WTC11 (cell line): Measurements from ENCODE around the gene ZNF646. TPM values are rescaled to one million over a fixed set of nuclear protein-coding genes. Genes with fewer than 3 reads are reported as not detected.

Experiments
- CREM ChIP-seq: sonication (generic); formaldehyde crosslinking; IDR thresholded peaks from 2 replicates; pipeline ENCODE4 v1.8.1; 2022; ENCODE audit warnings: mild to moderate bottlenecking, missing genetic modification reagents, moderate library complexity
- ELF4 ChIP-seq: sonication (generic); formaldehyde crosslinking; IDR thresholded peaks from 2 replicates; pipeline ENCODE4 v1.8.1; 2022; ENCODE audit warnings: low read depth, mild to moderate bottlenecking, moderate library complexity, missing genetic modification reagents
- EMX1 ChIP-seq: fragments of 250-450 bp; sonication (Bioruptor Pico); IDR thresholded peaks from 2 replicates; pipeline ENCODE4 v1.8.0; 2021; ENCODE audit warnings: mild to moderate bottlenecking
- GABPB1 ChIP-seq: sonication (generic); formaldehyde crosslinking; IDR thresholded peaks from 2 replicates; pipeline ENCODE4 v1.8.1; 2023; ENCODE audit warnings: mild to moderate bottlenecking, missing genetic modification reagents
- GRHL2 ChIP-seq: fragments of 250-450 bp; sonication (Bioruptor Pico); IDR thresholded peaks from 2 replicates; pipeline ENCODE4 v1.8.0; 2022; ENCODE audit warnings: mild to moderate bottlenecking, moderate library complexity; ENCODE audit not compliant: insufficient replicate concordance, severe bottlenecking
- GTF2I ChIP-seq: fragments of 250-450 bp; sonication (Bioruptor Pico); conservative IDR thresholded peaks from 2 replicates; pipeline ENCODE4 v1.4.0; 2021; ENCODE audit warnings: mild to moderate bottlenecking
- IRF2 ChIP-seq: sonication (generic); formaldehyde crosslinking; IDR thresholded peaks from 2 replicates; pipeline ENCODE4 v1.8.0; 2022; ENCODE audit warnings: low read depth, missing genetic modification reagents, borderline replicate concordance
- NR1H2 ChIP-seq: sonication (generic); formaldehyde crosslinking; IDR thresholded peaks from 2 replicates; pipeline ENCODE4 v1.9.0; 2021; ENCODE audit warnings: mild to moderate bottlenecking, moderate library complexity, missing genetic modification reagents
- PRRX2 ChIP-seq: fragments of 250-450 bp; sonication (Bioruptor Pico); IDR thresholded peaks from 2 replicates; pipeline ENCODE4 v1.8.0; 2021; ENCODE audit warnings: mild to moderate bottlenecking
- RELA ChIP-seq: sonication (generic); formaldehyde crosslinking; IDR thresholded peaks from 2 replicates; pipeline ENCODE4 v1.8.1; 2022; ENCODE audit warnings: missing genetic modification reagents, mild to moderate bottlenecking, borderline replicate concordance
- RORB ChIP-seq: fragments of 250-450 bp; sonication (Bioruptor Pico); IDR thresholded peaks from 2 replicates; pipeline ENCODE4 v1.9.0; 2021; ENCODE audit warnings: mild to moderate bottlenecking
- SMAD3 ChIP-seq: sonication (generic); formaldehyde crosslinking; IDR thresholded peaks from 2 replicates; pipeline ENCODE4 v1.8.0; 2022; ENCODE audit warnings: missing genetic modification reagents, mild to moderate bottlenecking, borderline replicate concordance
- SOX15 ChIP-seq: fragments of 250-450 bp; sonication (Bioruptor Pico); IDR thresholded peaks from 2 replicates; pipeline ENCODE4 v1.9.0; 2021; ENCODE audit warnings: mild to moderate bottlenecking
- TP53 ChIP-seq: sonication (generic); formaldehyde crosslinking; IDR thresholded peaks from 2 replicates; pipeline ENCODE4 v1.8.1; 2023; ENCODE audit warnings: mild to moderate bottlenecking, missing genetic modification reagents
- ZNF121 ChIP-seq: sonication (generic); formaldehyde crosslinking; IDR thresholded peaks from 2 replicates; pipeline ENCODE4 v1.8.0; 2023; ENCODE audit warnings: missing genetic modification reagents
- total RNA-seq: library from RNA; stranded (reverse); gene quantifications from 3 replicates; pipeline ENCODE4 v1.2.3, GENCODE V29; 2021
- TF ChIP-seq, protein P1 (sequence below): fragments of 200-600 bp; IDR thresholded peaks from 2 replicates; pipeline ENCODE4 v1.8.0; 2022; ENCODE audit warnings: antibody characterized with exemption
- TF ChIP-seq, protein P2 (sequence below): fragments of 250-450 bp; sonication (Bioruptor Pico); conservative IDR thresholded peaks from 2 replicates; pipeline ENCODE4 v1.9.0; 2021; ENCODE audit warnings: mild to moderate bottlenecking
- TF ChIP-seq, protein P3 (sequence below): sonication (generic); formaldehyde crosslinking; conservative IDR thresholded peaks from 2 replicates; pipeline ENCODE4 v1.8.1; 2023; ENCODE audit warnings: mild to moderate bottlenecking, low read depth, missing genetic modification reagents, moderate library complexity
- TF ChIP-seq, protein P4 (sequence below): sonication (generic); formaldehyde crosslinking; IDR thresholded peaks from 2 replicates; pipeline ENCODE4 v1.8.1; 2023; ENCODE audit warnings: mild to moderate bottlenecking, missing genetic modification reagents
- TF ChIP-seq, protein P5 (sequence below): fragments of 250-450 bp; sonication (Bioruptor Pico); IDR thresholded peaks from 2 replicates; pipeline ENCODE4 v1.9.0; 2021; ENCODE audit warnings: mild to moderate bottlenecking
- TF ChIP-seq, protein P6 (sequence below): sonication (generic); formaldehyde crosslinking; IDR thresholded peaks from 2 replicates; pipeline ENCODE4 v1.8.0; 2022; ENCODE audit warnings: mild to moderate bottlenecking, missing genetic modification reagents
- TF ChIP-seq, protein P7 (sequence below): sonication (generic); formaldehyde crosslinking; IDR thresholded peaks from 2 replicates; pipeline ENCODE4 v1.8.1; 2022; ENCODE audit warnings: low read depth, mild to moderate bottlenecking, moderate library complexity, missing genetic modification reagents, borderline replicate concordance
- TF ChIP-seq, protein P8 (sequence below): sonication (generic); formaldehyde crosslinking; conservative IDR thresholded peaks from 2 replicates; pipeline ENCODE4 v1.8.1; 2022; ENCODE audit warnings: mild to moderate bottlenecking, missing genetic modification reagents

Gene ZNF646
- total RNA-seq, 1 experiment from 2014 or later = 29.3 TPM

DNA sequence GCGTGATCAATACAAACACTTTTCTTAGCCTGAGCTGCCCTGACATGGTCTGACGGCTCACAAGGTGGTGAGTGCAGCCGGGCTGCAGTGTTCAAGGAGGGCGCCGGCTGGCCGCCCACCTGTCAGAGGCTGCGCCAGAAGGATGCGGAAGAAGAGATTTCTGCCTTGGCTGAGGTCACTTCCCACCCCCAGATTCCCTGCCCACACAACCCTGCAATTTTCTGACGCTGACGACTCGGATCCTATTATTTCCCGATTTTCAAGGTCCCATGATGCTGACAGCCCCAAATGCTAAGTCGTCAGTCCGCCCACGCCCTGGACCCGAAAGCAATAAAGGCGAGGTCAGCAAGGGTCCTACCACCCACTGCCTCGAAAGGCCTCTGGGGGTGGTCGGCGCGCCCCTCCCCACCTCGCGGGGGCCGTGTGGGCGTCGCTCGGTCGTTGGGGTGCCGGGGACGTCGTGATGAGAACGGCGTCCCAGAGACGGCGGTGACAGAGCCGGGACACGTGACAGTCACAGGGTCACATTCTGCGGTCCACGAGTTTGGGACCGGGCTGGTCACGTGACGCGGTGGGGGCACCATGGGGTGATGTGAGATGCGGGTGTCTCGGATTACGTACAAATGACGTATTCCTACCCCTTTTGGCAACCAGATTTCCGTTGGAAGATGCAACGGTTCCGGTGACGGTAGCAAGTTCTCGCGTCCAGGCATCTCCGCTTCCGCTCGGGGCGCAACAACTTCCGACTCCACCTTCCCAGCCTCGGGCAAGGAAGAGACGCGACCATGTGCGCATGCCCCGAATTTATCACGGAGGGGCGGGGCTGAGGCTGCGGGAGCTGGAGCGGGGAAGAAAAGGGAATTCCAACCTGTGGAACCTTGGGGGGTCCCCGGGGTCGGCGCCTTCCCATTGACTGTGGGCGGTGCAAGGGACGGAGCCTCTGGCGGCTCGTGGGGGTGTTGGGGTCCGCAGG lies 41.2 kb upstream of the ZNF646 start, which contains the start of gene STX4 (continued):
- TF ChIP-seq, protein P1, sequence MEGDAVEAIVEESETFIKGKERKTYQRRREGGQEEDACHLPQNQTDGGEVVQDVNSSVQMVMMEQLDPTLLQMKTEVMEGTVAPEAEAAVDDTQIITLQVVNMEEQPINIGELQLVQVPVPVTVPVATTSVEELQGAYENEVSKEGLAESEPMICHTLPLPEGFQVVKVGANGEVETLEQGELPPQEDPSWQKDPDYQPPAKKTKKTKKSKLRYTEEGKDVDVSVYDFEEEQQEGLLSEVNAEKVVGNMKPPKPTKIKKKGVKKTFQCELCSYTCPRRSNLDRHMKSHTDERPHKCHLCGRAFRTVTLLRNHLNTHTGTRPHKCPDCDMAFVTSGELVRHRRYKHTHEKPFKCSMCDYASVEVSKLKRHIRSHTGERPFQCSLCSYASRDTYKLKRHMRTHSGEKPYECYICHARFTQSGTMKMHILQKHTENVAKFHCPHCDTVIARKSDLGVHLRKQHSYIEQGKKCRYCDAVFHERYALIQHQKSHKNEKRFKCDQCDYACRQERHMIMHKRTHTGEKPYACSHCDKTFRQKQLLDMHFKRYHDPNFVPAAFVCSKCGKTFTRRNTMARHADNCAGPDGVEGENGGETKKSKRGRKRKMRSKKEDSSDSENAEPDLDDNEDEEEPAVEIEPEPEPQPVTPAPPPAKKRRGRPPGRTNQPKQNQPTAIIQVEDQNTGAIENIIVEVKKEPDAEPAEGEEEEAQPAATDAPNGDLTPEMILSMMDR = no peak
- TF ChIP-seq GABPB1 (CRISPR knock-in tag) (peak; percentile 91), GTF2I (no peak), IRF2 (0 out of 2 replicates have a peak, but pooled peaks have one; percentile 30), ZNF121 (no peak), GRHL2 (no peak), ELF4 (CRISPR knock-in tag) (no peak), TP53 (CRISPR knock-in tag) (0 out of 2 replicates have a peak, but pooled peaks have one; percentile 43), SOX15 (no peak), PRRX2 (no peak), EMX1 (CRISPR knock-in tag) (no peak), RORB (CRISPR knock-in tag) (no peak), RELA (CRISPR knock-in tag) (peak; percentile 71; the same call in 1 of the 2 replicates), NR1H2 (CRISPR knock-in tag) (no peak), SMAD3 (CRISPR knock-in tag) (peak; percentile 96), CREM (CRISPR knock-in tag) (peak; percentile 93)
- TF ChIP-seq, protein P2, sequence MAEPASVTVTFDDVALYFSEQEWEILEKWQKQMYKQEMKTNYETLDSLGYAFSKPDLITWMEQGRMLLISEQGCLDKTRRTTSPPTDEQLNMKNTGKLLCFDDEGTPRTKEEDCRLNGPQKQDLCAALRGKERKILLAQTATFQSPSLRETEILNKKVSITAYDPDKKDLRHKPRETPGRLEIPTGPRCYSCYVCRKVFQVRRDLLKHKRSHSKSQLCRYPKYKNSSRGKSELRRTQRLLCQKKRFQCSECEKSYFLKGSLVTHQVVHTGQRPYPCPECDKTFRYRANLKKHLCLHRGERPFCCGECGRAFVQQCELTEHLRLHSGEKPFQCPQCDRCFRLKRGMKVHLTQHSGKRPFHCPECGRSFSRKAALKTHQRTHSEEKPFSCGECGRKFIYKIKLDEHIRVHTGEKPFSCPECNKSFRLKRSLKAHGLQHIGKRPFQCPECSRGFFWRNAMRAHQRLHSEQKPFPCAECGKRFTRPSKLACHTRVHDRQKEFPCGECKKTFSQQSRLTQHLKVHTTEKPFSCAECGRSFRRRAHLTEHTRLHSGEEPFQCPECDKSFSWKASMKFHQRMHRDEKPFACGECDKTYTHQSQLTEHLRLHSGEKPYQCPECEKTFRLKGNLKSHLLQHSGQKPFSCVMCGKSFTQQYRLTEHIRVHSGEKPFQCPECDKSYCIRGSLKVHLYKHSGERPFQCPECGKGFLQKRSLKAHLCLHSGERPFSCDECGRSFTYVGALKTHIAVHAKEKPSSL (CRISPR knock-in tag) = no peak
- TF ChIP-seq, protein P3, sequence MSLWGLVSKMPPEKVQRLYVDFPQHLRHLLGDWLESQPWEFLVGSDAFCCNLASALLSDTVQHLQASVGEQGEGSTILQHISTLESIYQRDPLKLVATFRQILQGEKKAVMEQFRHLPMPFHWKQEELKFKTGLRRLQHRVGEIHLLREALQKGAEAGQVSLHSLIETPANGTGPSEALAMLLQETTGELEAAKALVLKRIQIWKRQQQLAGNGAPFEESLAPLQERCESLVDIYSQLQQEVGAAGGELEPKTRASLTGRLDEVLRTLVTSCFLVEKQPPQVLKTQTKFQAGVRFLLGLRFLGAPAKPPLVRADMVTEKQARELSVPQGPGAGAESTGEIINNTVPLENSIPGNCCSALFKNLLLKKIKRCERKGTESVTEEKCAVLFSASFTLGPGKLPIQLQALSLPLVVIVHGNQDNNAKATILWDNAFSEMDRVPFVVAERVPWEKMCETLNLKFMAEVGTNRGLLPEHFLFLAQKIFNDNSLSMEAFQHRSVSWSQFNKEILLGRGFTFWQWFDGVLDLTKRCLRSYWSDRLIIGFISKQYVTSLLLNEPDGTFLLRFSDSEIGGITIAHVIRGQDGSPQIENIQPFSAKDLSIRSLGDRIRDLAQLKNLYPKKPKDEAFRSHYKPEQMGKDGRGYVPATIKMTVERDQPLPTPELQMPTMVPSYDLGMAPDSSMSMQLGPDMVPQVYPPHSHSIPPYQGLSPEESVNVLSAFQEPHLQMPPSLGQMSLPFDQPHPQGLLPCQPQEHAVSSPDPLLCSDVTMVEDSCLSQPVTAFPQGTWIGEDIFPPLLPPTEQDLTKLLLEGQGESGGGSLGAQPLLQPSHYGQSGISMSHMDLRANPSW = no peak
- TF ChIP-seq, protein P4, sequence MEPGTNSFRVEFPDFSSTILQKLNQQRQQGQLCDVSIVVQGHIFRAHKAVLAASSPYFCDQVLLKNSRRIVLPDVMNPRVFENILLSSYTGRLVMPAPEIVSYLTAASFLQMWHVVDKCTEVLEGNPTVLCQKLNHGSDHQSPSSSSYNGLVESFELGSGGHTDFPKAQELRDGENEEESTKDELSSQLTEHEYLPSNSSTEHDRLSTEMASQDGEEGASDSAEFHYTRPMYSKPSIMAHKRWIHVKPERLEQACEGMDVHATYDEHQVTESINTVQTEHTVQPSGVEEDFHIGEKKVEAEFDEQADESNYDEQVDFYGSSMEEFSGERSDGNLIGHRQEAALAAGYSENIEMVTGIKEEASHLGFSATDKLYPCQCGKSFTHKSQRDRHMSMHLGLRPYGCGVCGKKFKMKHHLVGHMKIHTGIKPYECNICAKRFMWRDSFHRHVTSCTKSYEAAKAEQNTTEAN (CRISPR knock-in tag) = peak; percentile 88
- TF ChIP-seq, protein P5, sequence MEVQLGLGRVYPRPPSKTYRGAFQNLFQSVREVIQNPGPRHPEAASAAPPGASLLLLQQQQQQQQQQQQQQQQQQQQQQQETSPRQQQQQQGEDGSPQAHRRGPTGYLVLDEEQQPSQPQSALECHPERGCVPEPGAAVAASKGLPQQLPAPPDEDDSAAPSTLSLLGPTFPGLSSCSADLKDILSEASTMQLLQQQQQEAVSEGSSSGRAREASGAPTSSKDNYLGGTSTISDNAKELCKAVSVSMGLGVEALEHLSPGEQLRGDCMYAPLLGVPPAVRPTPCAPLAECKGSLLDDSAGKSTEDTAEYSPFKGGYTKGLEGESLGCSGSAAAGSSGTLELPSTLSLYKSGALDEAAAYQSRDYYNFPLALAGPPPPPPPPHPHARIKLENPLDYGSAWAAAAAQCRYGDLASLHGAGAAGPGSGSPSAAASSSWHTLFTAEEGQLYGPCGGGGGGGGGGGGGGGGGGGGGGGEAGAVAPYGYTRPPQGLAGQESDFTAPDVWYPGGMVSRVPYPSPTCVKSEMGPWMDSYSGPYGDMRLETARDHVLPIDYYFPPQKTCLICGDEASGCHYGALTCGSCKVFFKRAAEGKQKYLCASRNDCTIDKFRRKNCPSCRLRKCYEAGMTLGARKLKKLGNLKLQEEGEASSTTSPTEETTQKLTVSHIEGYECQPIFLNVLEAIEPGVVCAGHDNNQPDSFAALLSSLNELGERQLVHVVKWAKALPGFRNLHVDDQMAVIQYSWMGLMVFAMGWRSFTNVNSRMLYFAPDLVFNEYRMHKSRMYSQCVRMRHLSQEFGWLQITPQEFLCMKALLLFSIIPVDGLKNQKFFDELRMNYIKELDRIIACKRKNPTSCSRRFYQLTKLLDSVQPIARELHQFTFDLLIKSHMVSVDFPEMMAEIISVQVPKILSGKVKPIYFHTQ (CRISPR knock-in tag) = no peak
- TF ChIP-seq, protein P6, sequence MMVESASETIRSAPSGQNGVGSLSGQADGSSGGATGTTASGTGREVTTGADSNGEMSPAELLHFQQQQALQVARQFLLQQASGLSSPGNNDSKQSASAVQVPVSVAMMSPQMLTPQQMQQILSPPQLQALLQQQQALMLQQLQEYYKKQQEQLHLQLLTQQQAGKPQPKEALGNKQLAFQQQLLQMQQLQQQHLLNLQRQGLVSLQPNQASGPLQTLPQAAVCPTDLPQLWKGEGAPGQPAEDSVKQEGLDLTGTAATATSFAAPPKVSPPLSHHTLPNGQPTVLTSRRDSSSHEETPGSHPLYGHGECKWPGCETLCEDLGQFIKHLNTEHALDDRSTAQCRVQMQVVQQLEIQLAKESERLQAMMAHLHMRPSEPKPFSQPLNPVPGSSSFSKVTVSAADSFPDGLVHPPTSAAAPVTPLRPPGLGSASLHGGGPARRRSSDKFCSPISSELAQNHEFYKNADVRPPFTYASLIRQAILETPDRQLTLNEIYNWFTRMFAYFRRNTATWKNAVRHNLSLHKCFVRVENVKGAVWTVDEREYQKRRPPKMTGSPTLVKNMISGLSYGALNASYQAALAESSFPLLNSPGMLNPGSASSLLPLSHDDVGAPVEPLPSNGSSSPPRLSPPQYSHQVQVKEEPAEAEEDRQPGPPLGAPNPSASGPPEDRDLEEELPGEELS (CRISPR knock-in tag) = peak; percentile 96
- TF ChIP-seq, protein P7, sequence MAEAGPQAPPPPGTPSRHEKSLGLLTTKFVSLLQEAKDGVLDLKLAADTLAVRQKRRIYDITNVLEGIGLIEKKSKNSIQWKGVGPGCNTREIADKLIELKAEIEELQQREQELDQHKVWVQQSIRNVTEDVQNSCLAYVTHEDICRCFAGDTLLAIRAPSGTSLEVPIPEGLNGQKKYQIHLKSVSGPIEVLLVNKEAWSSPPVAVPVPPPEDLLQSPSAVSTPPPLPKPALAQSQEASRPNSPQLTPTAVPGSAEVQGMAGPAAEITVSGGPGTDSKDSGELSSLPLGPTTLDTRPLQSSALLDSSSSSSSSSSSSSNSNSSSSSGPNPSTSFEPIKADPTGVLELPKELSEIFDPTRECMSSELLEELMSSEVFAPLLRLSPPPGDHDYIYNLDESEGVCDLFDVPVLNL (CRISPR knock-in tag) = no peak
- TF ChIP-seq, protein P8, sequence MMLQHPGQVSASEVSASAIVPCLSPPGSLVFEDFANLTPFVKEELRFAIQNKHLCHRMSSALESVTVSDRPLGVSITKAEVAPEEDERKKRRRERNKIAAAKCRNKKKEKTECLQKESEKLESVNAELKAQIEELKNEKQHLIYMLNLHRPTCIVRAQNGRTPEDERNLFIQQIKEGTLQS (CRISPR knock-in tag) = no peak
